GM23338 (cell line): ENCODE measurements around the gene CAST. TPM values are rescaled to one million over a fixed set of nuclear protein-coding genes. Genes with fewer than 3 reads are reported as not detected.

Experiments used
- ATAC-seq: fragments of 200-7000 bp; cut with Tn5 transposase; 3 replicates; pipeline ENCODE4 v1.9.1; 2020
- DNase-seq: peaks from one replicate; pipeline ENCODE4 v3.0.0-alpha.2; 2015; ENCODE audit warnings: low spot score
- H2AFZ ChIP-seq: fragments of 200-600 bp; sonication (generic); 2 replicates; pipeline ENCODE4 v1.8.0; 2016; ENCODE audit warnings: antibody characterized with exemption, mild to moderate bottlenecking, moderate library complexity
- H3F3A ChIP-seq: fragments of 200-600 bp; sonication (generic); replicated peaks from 2 replicates; pipeline ENCODE4 v1.8.0; 2017; ENCODE audit warnings: antibody characterized with exemption, mixed run types, low read depth
- H3K27ac ChIP-seq: fragments of 200-600 bp; sonication (generic); 2 replicates; pipeline ENCODE4 v1.6.1; 2016; ENCODE audit warnings: low read depth
- H3K27me3 ChIP-seq: fragments of 200-600 bp; sonication (generic); 2 replicates; pipeline ENCODE4 v1.8.0; 2016; ENCODE audit warnings: mild to moderate bottlenecking, mixed run types, moderate library complexity; ENCODE audit not compliant: insufficient read depth
- H3K36me3 ChIP-seq: fragments of 200-600 bp; sonication (generic); 2 replicates; pipeline ENCODE4 v1.8.0; 2016; ENCODE audit warnings: mild to moderate bottlenecking; ENCODE audit not compliant: insufficient read depth
- H3K4me1 ChIP-seq: fragments of 200-600 bp; sonication (generic); 2 replicates; pipeline ENCODE4 v1.8.0; 2016; ENCODE audit warnings: mild to moderate bottlenecking, moderate library complexity; ENCODE audit not compliant: insufficient read depth
- H3K4me2 ChIP-seq: fragments of 200-600 bp; sonication (generic); 2 replicates; pipeline ENCODE4 v1.7.1; 2017; ENCODE audit warnings: mixed run types
- H3K4me3 ChIP-seq: fragments of 200-600 bp; sonication (generic); 2 replicates; pipeline ENCODE4 v1.6.1; 2016; ENCODE audit warnings: mixed run types
- H3K79me2 ChIP-seq: fragments of 200-600 bp; sonication (generic); replicated peaks from 2 replicates; pipeline ENCODE4 v1.8.0; 2017; ENCODE audit warnings: mild to moderate bottlenecking; ENCODE audit not compliant: insufficient read depth
- H3K9me2 ChIP-seq: fragments of 200-600 bp; sonication (generic); 2 replicates; pipeline ENCODE4 v1.8.0; 2017; ENCODE audit not compliant: insufficient read depth
- H4K20me1 ChIP-seq: fragments of 200-600 bp; sonication (generic); replicated peaks from 2 replicates; pipeline ENCODE4 v1.8.0; 2017; ENCODE audit warnings: mild to moderate bottlenecking; ENCODE audit not compliant: insufficient read depth
- H3K27ac Mint-ChIP-seq: 2 replicates; pipeline ENCODE4 v1.8.0; 2020; ENCODE audit warnings: inconsistent platforms, mild to moderate bottlenecking, moderate library complexity, mixed read lengths
- H3K27me3 Mint-ChIP-seq: 3 replicates; pipeline ENCODE4 v1.8.0; 2022; ENCODE audit warnings: low read depth, mild to moderate bottlenecking, moderate library complexity, mixed read lengths, inconsistent platforms; ENCODE audit not compliant: insufficient read depth, poor library complexity
- H3K36me3 Mint-ChIP-seq: 3 replicates; pipeline ENCODE4 v1.8.0; 2021; ENCODE audit warnings: low read depth, mild to moderate bottlenecking, inconsistent platforms, moderate library complexity, mixed read lengths
- H3K4me1 Mint-ChIP-seq: 3 replicates; pipeline ENCODE4 v1.8.0; 2020; ENCODE audit warnings: mild to moderate bottlenecking, inconsistent platforms, mixed read lengths
- H3K4me3 Mint-ChIP-seq: 3 replicates; pipeline ENCODE4 v1.8.0; 2021; ENCODE audit warnings: moderate library complexity, mild to moderate bottlenecking, inconsistent platforms, mixed read lengths
- H3K9me3 Mint-ChIP-seq: 3 replicates; pipeline ENCODE4 v1.8.0; 2020; ENCODE audit warnings: moderate library complexity, mild to moderate bottlenecking, inconsistent platforms, mixed read lengths
- CREB1 ChIP-seq: fragments of 250-450 bp; sonication (Bioruptor Pico); IDR thresholded peaks from 2 replicates; pipeline ENCODE4 v1.5.0; 2020; ENCODE audit warnings: low read depth, mild to moderate bottlenecking, moderate library complexity
- JUNB ChIP-seq: IDR thresholded peaks from one replicate; pipeline ENCODE4 v1.6.1; 2016; ENCODE audit warnings: antibody characterized with exemption; ENCODE audit not compliant: unreplicated experiment
- NANOG ChIP-seq: IDR thresholded peaks from 2 replicates; pipeline ENCODE4 v1.6.1; 2016; ENCODE audit warnings: antibody characterized with exemption, borderline replicate concordance
- POLR2AphosphoS5 ChIP-seq: IDR thresholded peaks from 2 replicates; pipeline ENCODE4 v1.6.1; 2016; ENCODE audit warnings: antibody characterized with exemption, low read depth
- STAT1 ChIP-seq: IDR thresholded peaks from one replicate; pipeline ENCODE4 v1.6.1; 2016; ENCODE audit warnings: antibody characterized with exemption; ENCODE audit not compliant: unreplicated experiment
- ZNF114 ChIP-seq: fragments of 250-450 bp; sonication (Bioruptor Pico); IDR thresholded peaks from 2 replicates; pipeline ENCODE4 v1.5.0; 2020; ENCODE audit warnings: mild to moderate bottlenecking, moderate library complexity
- ZNF331 ChIP-seq: fragments of 250-450 bp; sonication (Bioruptor Pico); IDR thresholded peaks from 2 replicates; pipeline ENCODE4 v1.5.0; 2020; ENCODE audit warnings: low read depth, mild to moderate bottlenecking, moderate library complexity
- polyA plus RNA-seq: library from polyadenylated mRNA; unstranded; fragments of >200 nt; fragmentation: Nextera tagmentation; extraction: Ambion mirVana; gene quantifications from 2 replicates; pipeline ENCODE4 v1.2.1, GENCODE V29; 2016
- total RNA-seq: library from RNA; depleted of rRNA; stranded (reverse); fragments of >200 nt; shearing (Covaris generic); gene quantifications from 2 replicates; pipeline ENCODE4 v1.2.3, GENCODE V29; 2014
- TF ChIP-seq, protein P1 (sequence below): fragments of 250-450 bp; sonication (Bioruptor Pico); IDR thresholded peaks from 2 replicates; pipeline ENCODE4 v1.5.0; 2020; ENCODE audit warnings: mild to moderate bottlenecking, moderate library complexity
- TF ChIP-seq, protein P2 (sequence below): IDR thresholded peaks from 2 replicates; pipeline ENCODE4 v1.6.1; 2016; ENCODE audit warnings: antibody characterized with exemption
- TF ChIP-seq, protein P3 (sequence below), 2 experiments: fragments of 200-600 bp in 1 of 2; sonication (generic) in 1 of 2; conservative IDR thresholded peaks; 2 replicates each; pipeline versions ENCODE4 v1.5.1 to v1.6.1; 2016 to 2017; ENCODE audit warnings: antibody characterized with exemption in 2 of 2, low read depth in 2 of 2, mild to moderate bottlenecking in 2 of 2, moderate library complexity in 1 of 2

CAST gene
- total and polyA plus RNA-seq, 2 experiments from 2014 or later = 37.9 to 57.7 TPM

DNA sequence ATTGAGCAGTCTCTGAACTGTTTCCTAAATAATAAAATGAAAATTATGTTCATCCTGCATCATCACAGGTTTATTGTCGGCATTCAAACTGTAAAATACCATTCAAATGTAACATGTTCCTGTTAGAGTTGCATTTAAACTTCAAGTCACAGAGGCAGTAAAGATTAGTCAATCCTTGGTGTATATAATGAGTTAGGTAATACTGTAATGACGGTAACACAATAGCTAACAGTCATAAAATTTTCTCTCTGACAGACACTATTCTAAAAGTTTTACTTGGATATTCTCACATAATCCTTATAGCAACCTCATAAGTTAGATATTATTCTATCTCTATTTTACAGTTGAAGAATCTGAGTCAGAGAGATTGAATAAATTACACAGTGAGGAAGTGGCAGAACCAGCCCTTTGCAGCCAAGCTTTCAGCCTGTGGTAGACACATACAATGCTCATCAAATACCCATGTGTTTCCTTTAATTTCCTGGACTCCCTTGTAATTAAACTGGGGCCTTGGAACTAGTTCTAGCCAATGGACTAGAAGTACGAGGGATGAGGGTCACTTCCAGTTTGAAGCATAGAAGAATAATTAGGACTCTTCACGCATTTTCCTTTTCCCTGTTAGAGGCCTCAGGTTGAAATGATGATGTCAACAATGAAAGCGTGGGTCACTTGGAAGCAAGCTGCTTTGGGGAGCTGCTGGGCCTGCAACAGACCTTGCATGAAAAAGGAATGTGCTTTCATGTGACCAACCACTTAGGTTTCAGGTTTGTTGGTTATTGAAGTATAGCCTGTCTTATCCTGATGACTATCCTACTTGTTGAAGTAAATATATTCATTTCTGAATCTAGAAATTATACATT is 12.3 kb upstream of the CAST start:
- Histone ChIP-seq H4K20me1 (no peaks in the 10 kb centered on the region), H2AFZ (no peak overlapping the region), H3K36me3 (no peaks in the 10 kb centered on the region), H3K27me3 (no peaks in the 10 kb centered on the region), H3K9me2 (no peaks in the 10 kb centered on the region), H3K4me2 (no peak overlapping the region), H3K79me2 (no peaks in the 10 kb centered on the region), H3K4me3 (no peak overlapping the region), H3K27ac (no peak overlapping the region), H3K4me1 (peaks cover 3% of the 10 kb centered on the region; the same call in 1 of the 2 replicates), H3F3A (no peaks in the 10 kb centered on the region)
- Mint-ChIP-seq H3K27me3 (peaks cover 2% of the 10 kb centered on the region), H3K4me1 (peaks cover 17% of the 10 kb centered on the region), H3K27ac (no peak overlapping the region), H3K4me3 (no peak overlapping the region), H3K9me3 (no peaks in the 10 kb centered on the region), H3K36me3 (no peaks in the 10 kb centered on the region)
- DNase-seq (no peak), ATAC-seq (no peak)
- TF ChIP-seq, protein P1, sequence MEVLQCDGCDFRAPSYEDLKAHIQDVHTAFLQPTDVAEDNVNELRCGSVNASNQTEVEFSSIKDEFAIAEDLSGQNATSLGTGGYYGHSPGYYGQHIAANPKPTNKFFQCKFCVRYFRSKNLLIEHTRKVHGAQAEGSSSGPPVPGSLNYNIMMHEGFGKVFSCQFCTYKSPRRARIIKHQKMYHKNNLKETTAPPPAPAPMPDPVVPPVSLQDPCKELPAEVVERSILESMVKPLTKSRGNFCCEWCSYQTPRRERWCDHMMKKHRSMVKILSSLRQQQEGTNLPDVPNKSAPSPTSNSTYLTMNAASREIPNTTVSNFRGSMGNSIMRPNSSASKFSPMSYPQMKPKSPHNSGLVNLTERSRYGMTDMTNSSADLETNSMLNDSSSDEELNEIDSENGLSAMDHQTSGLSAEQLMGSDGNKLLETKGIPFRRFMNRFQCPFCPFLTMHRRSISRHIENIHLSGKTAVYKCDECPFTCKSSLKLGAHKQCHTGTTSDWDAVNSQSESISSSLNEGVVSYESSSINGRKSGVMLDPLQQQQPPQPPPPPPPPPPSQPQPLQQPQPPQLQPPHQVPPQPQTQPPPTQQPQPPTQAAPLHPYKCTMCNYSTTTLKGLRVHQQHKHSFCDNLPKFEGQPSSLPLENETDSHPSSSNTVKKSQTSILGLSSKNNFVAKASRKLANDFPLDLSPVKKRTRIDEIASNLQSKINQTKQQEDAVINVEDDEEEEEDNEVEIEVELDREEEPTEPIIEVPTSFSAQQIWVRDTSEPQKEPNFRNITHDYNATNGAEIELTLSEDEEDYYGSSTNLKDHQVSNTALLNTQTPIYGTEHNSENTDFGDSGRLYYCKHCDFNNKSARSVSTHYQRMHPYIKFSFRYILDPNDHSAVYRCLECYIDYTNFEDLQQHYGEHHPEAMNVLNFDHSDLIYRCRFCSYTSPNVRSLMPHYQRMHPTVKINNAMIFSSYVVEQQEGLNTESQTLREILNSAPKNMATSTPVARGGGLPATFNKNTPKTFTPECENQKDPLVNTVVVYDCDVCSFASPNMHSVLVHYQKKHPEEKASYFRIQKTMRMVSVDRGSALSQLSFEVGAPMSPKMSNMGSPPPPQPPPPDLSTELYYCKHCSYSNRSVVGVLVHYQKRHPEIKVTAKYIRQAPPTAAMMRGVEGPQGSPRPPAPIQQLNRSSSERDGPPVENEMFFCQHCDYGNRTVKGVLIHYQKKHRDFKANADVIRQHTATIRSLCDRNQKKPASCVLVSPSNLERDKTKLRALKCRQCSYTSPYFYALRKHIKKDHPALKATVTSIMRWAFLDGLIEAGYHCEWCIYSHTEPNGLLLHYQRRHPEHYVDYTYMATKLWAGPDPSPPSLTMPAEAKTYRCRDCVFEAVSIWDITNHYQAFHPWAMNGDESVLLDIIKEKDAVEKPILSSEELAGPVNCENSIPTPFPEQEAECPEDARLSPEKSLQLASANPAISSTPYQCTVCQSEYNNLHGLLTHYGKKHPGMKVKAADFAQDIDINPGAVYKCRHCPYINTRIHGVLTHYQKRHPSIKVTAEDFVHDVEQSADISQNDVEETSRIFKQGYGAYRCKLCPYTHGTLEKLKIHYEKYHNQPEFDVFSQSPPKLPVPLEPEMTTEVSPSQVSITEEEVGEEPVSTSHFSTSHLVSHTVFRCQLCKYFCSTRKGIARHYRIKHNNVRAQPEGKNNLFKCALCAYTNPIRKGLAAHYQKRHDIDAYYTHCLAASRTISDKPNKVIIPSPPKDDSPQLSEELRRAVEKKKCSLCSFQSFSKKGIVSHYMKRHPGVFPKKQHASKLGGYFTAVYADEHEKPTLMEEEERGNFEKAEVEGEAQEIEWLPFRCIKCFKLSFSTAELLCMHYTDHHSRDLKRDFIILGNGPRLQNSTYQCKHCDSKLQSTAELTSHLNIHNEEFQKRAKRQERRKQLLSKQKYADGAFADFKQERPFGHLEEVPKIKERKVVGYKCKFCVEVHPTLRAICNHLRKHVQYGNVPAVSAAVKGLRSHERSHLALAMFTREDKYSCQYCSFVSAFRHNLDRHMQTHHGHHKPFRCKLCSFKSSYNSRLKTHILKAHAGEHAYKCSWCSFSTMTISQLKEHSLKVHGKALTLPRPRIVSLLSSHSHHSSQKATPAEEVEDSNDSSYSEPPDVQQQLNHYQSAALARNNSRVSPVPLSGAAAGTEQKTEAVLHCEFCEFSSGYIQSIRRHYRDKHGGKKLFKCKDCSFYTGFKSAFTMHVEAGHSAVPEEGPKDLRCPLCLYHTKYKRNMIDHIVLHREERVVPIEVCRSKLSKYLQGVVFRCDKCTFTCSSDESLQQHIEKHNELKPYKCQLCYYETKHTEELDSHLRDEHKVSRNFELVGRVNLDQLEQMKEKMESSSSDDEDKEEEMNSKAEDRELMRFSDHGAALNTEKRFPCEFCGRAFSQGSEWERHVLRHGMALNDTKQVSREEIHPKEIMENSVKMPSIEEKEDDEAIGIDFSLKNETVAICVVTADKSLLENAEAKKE = no peak
- TF ChIP-seq POLR2AphosphoS5 (no peak), JUNB (no peak), ZNF331 (CRISPR knock-in tag) (no peak), NANOG (no peak)

GRCh38 chr5:96651047-96651446 is 11.1 kb upstream of the CAST start:
- Histone ChIP-seq H3K27me3 (no peaks in the 10 kb centered on the region), H3F3A (no peaks in the 10 kb centered on the region), H3K4me3 (no peak overlapping the region), H3K36me3 (no peaks in the 10 kb centered on the region), H3K4me2 (no peak overlapping the region), H2AFZ (no peak overlapping the region), H3K79me2 (no peaks in the 10 kb centered on the region), H3K4me1 (peaks cover 3% of the 10 kb centered on the region; the same call in 1 of the 2 replicates), H4K20me1 (no peaks in the 10 kb centered on the region), H3K27ac (no peak overlapping the region), H3K9me2 (no peaks in the 10 kb centered on the region)
- no peaks in the 10 kb centered on the region for H3K9me3 Mint-ChIP-seq
- no peak overlapping the region for H3K27ac Mint-ChIP-seq
- H3K4me1 Mint-ChIP-seq = peaks cover 17% of the 10 kb centered on the region
- H3K27me3 Mint-ChIP-seq = peaks cover 2% of the 10 kb centered on the region
- no peaks in the 10 kb centered on the region for H3K36me3 Mint-ChIP-seq
- H3K4me3 Mint-ChIP-seq = no peak overlapping the region
- no peak for ATAC-seq
- no peak for DNase-seq
- TF ChIP-seq ZNF114 (CRISPR knock-in tag) (no peak), STAT1 (no peak), JUNB (no peak), NANOG (no peak), CREB1 (no peak)
- TF ChIP-seq, protein P2, sequence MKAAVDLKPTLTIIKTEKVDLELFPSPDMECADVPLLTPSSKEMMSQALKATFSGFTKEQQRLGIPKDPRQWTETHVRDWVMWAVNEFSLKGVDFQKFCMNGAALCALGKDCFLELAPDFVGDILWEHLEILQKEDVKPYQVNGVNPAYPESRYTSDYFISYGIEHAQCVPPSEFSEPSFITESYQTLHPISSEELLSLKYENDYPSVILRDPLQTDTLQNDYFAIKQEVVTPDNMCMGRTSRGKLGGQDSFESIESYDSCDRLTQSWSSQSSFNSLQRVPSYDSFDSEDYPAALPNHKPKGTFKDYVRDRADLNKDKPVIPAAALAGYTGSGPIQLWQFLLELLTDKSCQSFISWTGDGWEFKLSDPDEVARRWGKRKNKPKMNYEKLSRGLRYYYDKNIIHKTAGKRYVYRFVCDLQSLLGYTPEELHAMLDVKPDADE = no peak
- TF ChIP-seq, protein P3, sequence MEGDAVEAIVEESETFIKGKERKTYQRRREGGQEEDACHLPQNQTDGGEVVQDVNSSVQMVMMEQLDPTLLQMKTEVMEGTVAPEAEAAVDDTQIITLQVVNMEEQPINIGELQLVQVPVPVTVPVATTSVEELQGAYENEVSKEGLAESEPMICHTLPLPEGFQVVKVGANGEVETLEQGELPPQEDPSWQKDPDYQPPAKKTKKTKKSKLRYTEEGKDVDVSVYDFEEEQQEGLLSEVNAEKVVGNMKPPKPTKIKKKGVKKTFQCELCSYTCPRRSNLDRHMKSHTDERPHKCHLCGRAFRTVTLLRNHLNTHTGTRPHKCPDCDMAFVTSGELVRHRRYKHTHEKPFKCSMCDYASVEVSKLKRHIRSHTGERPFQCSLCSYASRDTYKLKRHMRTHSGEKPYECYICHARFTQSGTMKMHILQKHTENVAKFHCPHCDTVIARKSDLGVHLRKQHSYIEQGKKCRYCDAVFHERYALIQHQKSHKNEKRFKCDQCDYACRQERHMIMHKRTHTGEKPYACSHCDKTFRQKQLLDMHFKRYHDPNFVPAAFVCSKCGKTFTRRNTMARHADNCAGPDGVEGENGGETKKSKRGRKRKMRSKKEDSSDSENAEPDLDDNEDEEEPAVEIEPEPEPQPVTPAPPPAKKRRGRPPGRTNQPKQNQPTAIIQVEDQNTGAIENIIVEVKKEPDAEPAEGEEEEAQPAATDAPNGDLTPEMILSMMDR (conservative IDR thresholded peaks at IDR 0.05; ENCODE audit: low read depth in 2 of 2) = no peak
